Vagina (tissue), 2 donors: Measurements from ENCODE around the gene SLC4A11.

ENCODE experiments used
- POLR2A ChIP-seq, 2 donors: fragments of 450-650 bp; IDR thresholded peaks; one replicate each; pipeline ENCODE4 v1.6.1; 2017; ENCODE audit warnings: antibody characterized with exemption in 2 of 2, mild to moderate bottlenecking in 2 of 2, moderate library complexity in 2 of 2
- TF ChIP-seq, protein P1 (sequence below), 3 experiments: fragments of 450-650 bp in 2 of 3; fragments of 200-600 bp in 1 of 3; sonication (generic) in 1 of 3; IDR thresholded peaks; one replicate each; pipeline ENCODE4 v1.5.1; 2017 to 2019; ENCODE audit warnings: antibody characterized with exemption in 3 of 3, mild to moderate bottlenecking in 2 of 3, moderate library complexity in 2 of 3

GRCh38 chr20:3243718-3244358 is 4.8 kb upstream of the SLC4A11 start:
- TF ChIP-seq POLR2A (IDR thresholded peaks at IDR 0.05), result no peak
- TF ChIP-seq, protein P1, sequence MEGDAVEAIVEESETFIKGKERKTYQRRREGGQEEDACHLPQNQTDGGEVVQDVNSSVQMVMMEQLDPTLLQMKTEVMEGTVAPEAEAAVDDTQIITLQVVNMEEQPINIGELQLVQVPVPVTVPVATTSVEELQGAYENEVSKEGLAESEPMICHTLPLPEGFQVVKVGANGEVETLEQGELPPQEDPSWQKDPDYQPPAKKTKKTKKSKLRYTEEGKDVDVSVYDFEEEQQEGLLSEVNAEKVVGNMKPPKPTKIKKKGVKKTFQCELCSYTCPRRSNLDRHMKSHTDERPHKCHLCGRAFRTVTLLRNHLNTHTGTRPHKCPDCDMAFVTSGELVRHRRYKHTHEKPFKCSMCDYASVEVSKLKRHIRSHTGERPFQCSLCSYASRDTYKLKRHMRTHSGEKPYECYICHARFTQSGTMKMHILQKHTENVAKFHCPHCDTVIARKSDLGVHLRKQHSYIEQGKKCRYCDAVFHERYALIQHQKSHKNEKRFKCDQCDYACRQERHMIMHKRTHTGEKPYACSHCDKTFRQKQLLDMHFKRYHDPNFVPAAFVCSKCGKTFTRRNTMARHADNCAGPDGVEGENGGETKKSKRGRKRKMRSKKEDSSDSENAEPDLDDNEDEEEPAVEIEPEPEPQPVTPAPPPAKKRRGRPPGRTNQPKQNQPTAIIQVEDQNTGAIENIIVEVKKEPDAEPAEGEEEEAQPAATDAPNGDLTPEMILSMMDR (IDR thresholded peaks at IDR 0.05), result no peak
